ENCODE results near the gene NKAP. TPM values are rescaled to one million over a fixed set of nuclear protein-coding genes. Genes with fewer than 3 reads are reported as not detected.
A peak's percentile ranks its signal among the peaks of the same experiment; 100 is the strongest.

The NKAP gene
- total and polyA plus RNA-seq, 2 of the 8 experiments (the other 6 are each of a cell fraction or from before 2014, with no cell fraction given): 2.8 to 7.1 TPM

- TF ChIP-seq HDAC2 (IDR thresholded peaks at IDR 0.05; ENCODE audit: borderline replicate concordance in 1 of 2, low read depth in 2 of 2, low read length in 2 of 2): no peak
- no peak for TF ChIP-seq CTCF (IDR thresholded peaks at IDR 0.05; ENCODE audit: control extremely low read depth in 1 of 3, insufficient read depth in 1 of 3, low read depth in 1 of 3, low read length in 3 of 3)
- peak; percentile 64 for TF ChIP-seq CREB1 (IDR thresholded peaks at IDR 0.05)
- no peak for TF ChIP-seq JUN (IDR thresholded peaks at IDR 0.05; ENCODE audit: low read depth, low read length)
- peak; percentile 68 for TF ChIP-seq PHF8 (conservative IDR thresholded peaks at IDR 0.05; ENCODE audit: low read depth, low read length)
- peak; percentile 61; the same call in 1 of the 2 replicates for TF ChIP-seq ATF2 (IDR thresholded peaks at IDR 0.05; ENCODE audit: low read length)
- peak; percentile 19 for TF ChIP-seq TAF7 (optimal IDR thresholded peaks at IDR 0.05; ENCODE audit: borderline replicate concordance, low read depth, low read length)
- 0 out of 2 replicates have a peak, but pooled peaks have one; percentile 59 for TF ChIP-seq SP4 (IDR thresholded peaks at IDR 0.05; ENCODE audit: low read length)
- TF ChIP-seq POU5F1 (IDR thresholded peaks at IDR 0.05; ENCODE audit: low read depth, low read length): no peak
- TF ChIP-seq EZH2 (IDR thresholded peaks at IDR 0.05; ENCODE audit: low read depth, low read length, severe bottlenecking): no peak
- 0 out of 2 replicates have a peak, but pooled peaks have one; percentile 27 for TF ChIP-seq MAX (IDR thresholded peaks at IDR 0.05)
- no peak for TF ChIP-seq SUZ12 (IDR thresholded peaks at IDR 0.05; ENCODE audit: low read length)
These were observed at the start of gene NKAP (continued) for GRCh38 chrX:119943185-119943988.

Measured in H1 (cell line).